Retina (tissue), 1 donor: ENCODE measurements around the gene GNAT1.
A peak's percentile ranks its signal among the peaks of the same experiment; 100 is the strongest.
"Not testable (repeated sequence)": the region's sequence is repeated elsewhere in the genome, so short reads cannot be mapped to it uniquely, and the experiment has no call there.

Experiments
- DNase-seq: peaks from one replicate; pipeline ENCODE4 v3.0.0-alpha.2; 2016

Gene GNAT1

DNA sequence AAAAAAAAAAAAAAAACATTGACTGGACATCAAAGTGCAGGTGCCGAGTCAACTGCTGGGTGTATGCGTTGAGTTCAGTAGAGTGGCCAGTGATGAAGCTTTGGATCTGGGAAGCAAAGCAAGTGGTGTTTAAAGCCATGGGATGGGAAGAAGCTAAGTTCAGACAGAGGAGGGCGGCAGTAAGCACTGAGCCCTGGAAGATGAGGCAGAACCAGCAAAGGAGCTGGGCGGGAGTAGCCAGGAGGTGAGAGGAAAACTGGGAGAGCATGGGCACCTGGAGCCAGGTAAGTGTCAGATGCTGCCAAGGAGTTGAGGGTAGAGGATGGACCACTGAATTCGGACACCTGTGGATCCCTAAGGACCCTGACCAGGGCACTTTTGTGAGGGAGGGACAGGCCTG lies 33.2 kb downstream of the GNAT1 start:
- no peak for DNase-seq

DNA sequence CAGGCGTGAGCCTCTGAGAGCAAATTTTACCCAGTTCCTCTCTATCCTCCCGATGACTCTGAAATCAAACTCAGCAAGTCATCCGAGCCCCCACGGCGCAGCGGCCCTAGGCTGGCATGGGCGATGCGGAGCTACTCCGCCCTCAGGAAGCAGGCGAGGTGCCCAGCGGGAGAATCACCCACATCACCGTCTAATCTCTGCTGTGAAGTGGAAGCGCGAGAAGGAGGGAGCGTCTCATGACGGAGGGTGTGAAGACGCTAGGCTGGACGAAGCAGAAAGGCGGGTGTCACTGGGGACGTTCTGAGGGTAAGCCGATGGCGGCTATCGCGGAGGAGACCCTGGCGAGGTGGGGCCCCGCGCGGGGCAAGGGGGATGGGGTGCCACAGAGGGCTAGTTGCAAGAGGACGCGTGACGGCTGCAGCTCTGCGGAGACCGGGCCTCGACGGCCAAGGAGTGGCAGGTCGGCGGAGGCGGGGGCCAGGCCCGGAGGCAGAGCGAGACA lies 35.5 kb downstream of the GNAT1 start:
- peak; percentile 85 for DNase-seq

DNA sequence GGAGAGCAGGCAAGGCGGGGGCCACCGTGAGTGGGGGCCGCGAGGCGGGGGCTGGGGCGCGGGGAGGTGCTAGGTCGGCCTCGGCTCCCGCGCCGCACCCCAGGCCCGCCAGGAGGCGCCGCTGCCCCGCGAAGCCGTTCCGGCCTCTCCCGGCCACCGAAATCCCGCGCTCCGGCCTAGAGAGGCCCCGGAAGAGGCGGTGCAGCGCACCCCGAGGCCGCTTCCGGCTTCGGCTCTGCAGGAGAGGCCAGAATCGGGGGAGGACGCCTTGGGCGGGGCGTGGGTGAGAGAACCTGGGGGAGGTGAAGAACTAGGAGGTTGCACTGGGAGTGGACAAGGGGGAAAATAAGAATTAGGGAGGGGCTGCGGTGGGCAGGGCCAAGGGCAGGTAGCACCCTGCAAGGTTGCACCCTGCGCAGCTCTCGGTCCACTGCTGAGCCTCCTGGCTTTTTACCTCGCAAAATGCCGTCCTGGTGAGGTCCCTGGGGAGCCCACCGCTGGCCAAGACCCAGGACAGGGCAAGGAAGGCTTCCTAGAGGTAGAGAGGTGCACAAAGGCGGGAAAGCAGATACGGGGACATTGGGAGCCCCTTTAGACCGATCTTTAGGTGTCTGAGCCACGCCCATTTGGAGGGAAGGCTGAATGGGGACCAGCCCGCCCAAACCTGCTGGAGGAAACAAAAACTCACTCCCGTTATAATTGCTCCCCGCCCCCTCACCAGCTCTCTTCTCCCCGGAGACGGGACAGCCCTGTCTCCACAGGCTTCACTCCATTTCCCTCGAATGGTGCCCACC lies 36.2 kb downstream of the GNAT1 start:
- DNase-seq = peak; percentile 92

DNA sequence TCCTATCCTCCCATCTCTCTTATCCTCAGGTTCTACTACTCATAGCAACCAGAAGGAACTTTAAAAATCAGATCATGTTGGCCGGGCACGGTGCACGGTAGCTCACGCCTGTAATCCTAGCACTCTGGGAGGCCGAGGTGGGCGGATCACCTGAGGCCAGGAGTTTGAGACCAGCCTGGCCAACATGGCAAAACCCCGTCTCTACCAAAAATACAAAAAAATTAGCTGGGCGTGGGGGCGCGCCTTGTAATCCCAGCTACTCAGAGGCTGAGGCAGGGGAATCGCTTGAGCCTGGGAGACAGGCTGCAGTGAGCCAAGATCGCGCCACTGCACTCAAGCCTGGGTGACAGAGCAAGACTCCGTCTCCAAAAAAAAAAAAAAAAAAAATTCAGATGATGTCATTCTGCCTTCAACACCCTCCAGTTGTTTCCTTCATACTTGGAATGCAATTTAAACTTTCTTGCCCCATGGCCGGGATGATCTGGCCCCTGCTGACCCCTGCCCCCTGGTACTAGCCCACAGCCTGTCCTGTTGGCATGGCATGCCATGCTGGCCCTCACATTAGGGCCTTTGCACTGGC lies 36.9 kb downstream of the GNAT1 start:
- DNase-seq = not testable (repeated sequence)

DNA sequence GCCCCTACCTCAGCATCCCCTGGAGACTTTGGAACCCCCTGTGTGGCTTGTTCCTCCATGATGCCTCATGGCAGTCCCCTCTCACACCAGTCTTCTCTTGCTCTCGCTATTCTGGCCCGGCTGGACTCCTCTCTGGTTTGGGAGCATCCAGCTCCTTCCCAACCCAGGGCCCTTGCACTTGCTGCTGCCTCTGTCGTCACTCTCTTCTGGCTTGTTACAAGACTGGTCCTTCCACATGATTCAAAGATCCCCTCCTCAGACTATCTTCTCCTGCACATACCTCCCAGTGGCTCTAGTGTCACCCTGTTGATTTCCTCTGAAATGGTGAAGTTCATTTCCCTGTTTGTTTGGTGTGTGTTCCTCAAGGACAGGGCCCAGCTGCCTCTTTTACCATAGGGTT lies 38.1 kb downstream of the GNAT1 start:
- no peak for DNase-seq

DNA sequence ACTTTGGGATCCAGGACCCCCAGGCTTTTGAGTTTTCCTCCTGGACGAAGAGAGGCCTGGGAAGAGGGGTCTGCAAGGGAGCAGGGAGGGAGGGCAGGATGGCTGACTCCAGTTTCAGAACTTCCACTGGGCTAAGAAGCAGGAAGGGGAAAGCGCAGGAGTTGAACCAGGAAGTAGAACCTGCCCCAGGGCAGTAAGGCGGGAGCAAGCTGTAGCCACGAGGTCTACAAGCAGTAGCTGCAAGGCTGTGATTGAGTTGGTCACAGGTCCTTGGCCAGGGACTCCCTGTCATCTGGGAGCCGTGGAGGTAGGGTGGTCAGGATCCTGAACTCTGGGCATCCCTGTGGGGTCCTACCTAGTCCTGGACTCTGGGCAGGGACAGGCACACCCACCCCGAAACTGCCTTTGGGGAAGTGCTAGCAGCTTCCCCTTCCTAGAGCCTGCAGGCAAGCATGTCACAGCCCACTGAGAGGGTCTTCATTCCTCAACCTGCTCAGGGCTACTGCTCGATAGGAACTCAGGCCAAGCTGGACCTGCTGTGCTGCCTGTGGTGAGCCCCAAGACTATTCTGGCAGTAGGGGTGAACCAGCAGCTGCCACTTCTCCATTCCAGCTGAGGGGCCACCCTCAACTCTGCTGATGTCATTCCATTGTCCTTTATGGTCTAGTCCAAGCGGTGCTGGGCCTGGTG lies 38.8 kb downstream of the GNAT1 start:
- DNase-seq = no peak

DNA sequence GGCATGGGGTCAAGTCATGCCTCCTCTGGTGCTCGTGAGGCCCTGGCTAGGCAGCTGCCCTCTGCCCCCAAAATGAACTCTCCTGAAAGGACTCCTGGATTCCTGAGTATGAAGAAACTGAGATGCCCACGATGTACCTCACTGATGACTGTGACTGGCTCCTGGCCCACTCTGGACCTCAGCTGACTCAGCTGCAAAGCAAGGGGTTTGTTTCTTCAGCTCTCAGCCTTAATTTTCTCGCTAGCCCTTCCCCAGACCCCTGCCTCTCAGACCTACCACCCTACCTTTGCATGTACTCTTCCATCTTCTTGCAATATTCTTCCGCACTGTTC lies 39.4 kb downstream of the GNAT1 start:
- no peak for DNase-seq

DNA sequence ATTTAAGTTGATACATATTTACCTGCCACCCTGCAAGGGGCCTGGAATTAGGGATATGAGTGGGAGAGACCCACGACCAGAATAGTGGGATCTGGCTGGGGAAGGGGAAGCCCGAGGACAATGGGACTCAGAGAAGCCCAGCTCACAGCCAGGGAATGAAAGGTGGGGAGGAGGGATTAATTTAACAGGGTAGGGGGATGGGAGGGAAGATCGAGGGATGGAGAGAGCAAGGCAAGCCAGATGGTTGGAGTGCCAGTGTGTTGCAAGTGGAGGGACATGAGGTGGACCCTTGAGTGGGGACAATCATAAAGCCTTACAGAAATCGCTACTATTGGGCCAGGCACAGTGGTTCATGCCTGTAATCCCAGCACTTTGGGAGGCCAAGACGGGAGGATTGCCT lies 40.2 kb downstream of the GNAT1 start:
- DNase-seq = no peak

DNA sequence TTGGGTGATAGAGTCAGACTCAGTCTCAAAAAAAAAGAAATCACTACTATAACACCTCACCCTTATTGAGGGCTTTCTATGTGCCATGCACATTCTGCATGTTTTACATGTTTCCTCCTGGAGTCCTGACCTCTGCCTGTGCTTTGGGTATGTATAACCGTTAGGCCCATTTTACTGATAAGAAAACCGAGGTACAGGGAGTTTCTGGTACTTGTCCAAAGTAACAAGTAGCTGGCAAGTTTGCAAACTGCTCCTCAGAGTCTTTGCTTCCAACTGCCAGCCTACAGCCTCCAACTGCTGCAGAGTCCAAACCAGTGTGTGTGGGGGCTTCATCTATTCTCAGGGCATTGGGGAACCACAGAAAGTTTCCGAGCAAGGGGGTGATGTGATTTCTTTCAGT lies 40.9 kb downstream of the GNAT1 start:
- no peak for DNase-seq

DNA sequence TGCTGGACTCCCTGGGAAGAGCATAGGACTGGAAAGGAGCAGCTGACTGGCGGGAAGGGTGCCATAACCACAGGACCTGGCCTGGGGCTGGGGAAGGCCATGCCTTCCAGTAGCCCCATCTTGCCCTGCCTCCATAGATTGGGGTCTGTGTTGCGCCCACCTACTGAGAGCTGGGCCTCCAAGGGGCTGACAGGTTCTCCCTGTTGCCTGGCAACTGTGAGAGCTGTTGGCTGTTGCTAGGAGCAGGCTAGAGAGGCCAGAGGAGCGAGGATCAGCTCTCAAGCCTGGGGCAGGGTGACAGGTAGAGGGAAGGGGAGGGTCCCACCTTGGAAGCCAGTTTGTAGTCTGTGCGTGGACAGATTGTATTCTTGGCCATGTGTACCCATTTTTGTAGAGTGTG lies 41.8 kb downstream of the GNAT1 start:
- peak; percentile 75 for DNase-seq

DNA sequence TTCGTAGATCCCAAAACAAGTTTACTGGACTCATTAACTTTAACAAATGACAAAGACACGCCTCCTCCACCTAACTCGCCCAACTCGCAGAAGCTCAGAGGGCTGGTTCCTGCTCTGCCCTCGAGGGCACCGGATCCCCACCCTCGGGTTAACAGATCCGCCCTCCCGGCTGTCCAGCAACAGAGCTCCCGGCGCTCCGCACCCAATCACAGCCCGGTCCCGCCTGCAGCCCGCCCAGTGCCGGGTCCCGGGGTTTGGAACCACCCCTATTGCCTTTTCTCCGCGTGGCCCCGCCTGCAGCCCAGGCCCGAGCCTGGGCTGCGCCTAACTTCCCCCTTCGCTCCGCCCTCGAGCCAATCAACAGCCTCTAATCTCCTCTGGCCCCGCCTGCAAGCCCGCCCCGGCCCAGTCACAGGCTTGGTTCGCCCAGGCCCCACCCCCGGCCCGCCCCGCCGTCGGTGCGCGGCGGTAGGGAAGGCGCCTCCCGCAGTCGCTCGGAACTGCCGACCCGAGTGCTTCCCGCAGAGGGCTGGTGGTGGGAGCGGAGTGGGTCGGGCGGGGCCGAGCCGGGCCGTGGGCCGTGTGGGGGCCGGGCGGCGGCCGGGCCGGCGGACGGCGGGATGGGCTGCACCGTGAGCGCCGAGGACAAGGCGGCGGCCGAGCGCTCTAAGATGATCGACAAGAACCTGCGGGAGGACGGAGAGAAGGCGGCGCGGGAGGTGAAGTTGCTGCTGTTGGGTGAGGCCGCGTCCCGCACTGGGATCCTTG lies 44.5 kb downstream of the GNAT1 start, which contains the start of gene GNAI2:
TSS of gene GNAI2 (plus strand) at position 489 of the 768 bp plus-strand sequence. CDS start at position 621, 132 bp downstream.
- DNase-seq = peak; percentile 96

DNA sequence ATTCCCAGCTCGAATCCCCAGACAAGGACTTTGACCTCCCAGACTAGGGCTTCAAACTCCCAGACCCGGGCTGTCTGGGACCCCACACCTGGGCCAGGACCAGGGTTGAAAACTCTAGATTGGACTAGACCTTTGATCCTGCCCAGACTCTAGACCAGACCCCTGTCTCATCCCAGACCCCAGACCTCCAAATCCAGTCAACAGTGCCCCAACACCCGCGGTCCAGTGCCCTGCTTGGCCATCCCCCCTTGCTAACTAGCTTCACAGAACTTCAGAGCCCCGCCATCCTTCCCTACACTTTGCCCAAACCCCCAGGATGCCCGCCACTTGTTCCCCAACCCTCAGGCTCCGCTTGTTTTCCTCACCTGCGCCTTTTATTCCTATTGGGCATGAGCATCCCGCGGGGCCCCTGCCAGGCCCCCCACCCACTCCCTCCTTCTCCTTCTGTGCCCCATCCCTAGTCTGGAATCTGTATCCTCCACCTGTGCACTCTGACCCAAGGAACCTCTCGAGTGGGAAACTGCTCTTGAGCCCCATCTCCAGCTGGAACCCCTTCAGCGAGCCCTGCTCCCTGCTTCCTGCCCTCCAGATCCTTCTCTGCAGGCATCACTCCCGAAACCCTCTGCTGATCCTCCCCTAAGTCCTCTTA lies 45.2 kb downstream of the GNAT1 start:
- no peak for DNase-seq

DNA sequence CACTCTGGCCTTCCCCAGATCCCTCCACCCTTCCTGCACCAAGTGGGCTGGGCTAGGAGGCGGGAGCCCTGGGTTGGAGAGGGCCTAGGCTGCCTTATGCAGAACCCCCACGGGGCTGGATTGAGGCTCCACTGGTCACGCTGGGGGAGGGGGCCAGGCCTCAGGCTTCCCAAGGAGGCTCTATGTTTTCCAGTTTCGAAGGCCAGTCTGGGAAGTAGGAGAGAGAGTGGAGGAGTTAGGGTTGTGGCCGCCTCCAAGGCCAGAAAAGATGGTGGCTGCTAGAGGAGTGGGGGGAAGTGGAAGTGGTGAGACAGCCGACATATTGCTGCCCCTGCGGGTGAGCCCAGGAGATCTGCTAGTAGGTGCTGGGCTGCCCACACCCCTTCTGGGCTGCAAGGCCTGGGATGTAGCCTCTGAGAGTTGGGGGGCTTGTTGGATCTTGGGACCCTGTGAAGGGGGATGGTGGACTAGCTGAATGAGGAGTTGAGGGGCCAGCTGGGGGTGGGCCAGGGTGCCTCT lies 45.8 kb downstream of the GNAT1 start:
- DNase-seq = peak; percentile 58

DNA sequence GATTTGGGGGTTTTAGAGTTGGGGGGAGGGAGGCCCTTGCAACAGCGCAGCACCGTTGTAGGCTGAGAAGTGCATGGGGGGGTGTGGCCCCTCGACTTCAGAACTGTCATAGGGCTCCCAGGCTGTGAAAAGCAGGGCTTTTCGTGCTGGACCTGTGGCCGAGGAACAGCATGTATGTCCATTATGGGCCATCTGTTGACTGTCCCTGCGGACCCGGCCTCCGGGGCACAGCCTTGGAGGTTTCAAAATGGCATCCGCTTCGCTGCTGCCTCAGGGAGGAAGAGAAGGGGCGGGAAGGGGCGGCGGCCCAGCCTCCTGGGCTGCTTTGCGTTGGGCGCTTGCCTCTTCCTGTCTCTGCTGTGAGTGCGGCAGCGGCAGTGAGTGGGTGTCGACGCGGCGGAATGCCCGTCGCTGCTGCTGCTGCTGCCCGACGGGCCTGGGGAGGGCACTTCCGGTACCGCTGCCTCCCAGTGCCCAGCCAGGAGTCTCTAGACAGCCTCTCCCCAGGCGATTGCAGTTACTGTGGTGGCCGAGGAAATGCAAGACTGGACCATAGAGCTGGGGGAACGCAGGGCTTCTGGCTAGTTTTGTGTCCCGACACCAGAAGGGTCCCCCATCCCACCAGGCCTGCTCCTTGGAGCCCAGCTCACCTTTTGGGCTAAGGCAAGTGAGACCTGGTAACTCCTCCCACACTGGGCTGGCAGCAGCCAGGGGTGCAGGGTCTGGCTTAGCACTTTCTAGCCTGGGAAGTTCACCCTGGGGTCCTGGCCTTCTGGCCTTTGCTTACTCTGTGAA lies 46.5 kb downstream of the GNAT1 start:
- peak; percentile 76 for DNase-seq

DNA sequence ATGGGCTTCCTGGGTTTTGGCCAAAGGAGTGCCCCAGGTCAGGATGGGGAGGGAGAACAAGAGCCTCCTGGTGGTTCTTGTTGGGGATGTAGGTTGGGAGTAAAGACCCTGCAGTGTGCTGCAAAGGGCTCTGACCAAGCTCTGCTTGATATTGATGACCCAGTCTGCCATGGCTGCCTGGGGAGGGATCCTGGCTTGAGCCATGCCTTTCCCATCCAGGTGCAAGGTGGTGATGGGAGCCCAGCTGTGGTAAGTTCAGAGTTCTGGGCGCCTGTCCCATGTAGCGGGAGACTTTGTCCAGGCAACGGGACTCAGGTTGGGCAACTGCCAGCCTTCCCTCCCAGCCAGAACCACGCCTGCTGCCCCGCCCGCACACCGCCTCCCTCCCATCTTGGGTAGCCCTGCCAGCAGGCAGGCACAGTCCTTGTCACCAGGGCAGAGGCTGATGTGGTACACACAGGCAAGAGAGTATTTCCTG lies 47.2 kb downstream of the GNAT1 start:
- DNase-seq = no peak

DNA sequence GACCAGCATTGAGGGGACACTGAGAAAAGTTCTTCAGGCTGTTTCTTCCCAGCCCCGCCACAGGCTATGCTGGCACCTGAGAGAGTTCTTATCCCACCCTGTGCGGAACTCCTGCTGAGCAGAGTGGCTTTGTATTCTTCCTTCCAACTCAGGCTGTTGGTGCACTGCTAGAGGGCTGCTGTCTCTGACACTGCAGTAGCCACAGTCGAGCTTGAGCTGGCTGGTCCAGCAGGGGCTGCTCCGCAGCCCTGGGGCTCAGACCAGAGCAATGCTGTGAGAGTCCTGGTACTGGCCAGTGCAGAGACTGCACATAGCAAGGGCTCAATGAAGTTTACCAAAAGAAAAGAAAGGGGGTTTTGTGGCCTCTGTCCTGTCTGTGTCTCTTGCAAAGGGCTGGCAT lies 48.2 kb downstream of the GNAT1 start:
- no peak for DNase-seq

DNA sequence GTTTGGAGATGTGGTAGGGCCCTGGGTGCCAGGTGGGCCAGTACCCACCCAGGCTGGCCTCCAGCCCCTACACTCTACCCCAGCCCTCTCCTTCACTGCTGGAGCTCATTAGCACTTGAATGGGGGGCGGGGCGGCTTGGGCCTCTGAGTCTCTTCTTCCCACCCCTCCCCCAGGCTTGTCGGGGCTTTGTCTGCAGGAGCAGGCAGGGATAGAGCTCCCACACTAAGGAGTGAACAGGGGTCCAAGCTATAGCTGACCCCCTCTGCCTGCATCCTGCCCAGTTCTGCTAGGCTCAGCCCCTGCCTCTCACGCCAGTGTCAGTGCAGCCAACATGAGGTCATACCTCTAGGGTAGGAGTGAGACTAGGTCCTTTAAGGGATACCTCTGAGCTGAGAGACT lies 49.8 kb downstream of the GNAT1 start:
- peak; percentile 89 for DNase-seq

DNA sequence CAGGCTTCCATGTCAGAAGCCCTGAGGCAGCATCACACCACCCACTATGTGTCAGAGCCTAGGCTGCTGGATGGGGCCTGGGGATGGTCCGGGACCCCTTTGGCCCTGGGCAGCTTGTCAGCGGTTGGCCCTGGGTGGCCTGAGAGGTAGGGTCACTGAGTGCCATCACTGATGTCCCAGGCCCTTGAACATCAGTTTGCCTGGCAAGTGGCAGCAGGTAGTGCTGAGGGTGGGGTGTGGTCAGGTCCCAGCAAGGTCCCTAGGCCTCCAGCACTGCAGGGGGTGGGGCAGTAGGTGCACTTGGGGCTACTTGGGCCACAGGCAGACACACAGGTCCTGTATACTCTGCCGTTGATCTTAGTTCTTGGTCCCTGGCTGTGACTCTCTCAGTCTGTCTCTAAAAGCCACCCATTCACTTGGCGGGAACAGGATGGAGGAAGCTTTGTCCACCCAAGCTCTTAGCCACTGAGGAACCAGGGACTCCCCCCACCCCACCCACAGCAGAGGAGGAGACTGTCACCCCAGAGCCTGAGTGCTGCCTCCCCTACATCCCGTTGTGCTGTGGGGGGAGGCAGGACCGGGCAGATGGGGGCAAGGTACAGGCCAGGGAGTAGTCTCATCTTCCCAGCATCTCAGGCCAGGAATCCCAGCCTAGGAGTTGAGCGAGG lies 50.4 kb downstream of the GNAT1 start:
- no peak for DNase-seq

DNA sequence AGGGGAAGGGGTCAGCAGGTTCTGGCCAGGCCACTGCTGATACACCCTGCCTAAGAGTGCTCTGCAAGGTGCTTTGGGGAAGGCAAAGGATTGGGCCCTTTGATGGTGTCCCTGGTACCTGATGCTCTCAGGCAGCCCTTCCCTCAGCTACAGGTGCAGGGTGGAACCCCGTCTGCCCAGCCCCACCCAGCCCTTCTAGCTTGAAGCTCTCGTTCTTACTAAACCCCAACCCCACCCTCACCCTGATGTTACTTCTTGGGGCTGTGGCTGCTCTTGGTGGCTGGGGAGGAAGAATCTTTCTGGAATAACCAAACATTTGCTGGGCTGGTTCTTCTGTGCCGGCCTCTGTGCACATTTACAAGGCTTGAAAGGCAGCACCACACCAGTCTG lies 51.0 kb downstream of the GNAT1 start:
- no peak for DNase-seq

DNA sequence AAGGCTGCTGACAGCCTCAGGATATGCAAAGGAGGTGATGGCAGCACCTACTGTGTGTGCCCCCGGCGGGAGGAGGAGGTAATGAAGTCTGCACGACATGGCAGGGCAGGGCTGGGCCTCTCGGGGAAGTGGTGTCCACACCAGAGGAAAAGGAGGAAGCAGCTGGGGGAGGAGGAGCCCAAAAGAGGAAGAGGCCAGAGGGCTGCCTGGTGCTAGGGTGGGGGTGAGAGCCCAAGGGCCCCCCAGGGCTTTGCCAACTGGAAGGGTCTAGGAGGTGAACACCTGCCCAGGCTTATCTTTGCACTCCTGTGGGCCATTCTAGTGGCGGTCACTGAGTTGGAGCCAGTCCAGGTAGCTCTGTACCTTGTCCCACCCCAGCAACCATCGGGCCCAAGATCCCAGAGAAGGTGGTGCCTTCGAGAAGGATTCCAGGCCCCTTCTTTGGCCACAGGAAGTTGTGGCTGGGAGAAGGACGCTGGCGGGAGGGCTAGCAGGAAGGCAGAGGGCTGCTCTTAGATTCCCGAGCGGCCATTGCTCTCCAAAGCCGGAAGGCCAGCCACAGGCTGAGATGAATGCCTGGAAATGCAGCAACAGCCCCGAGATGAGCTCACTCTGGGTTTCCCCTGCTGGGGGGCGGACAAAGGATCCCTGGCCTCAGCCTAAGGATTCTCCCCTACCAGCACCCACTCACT lies 51.6 kb downstream of the GNAT1 start:
- no peak for DNase-seq
